ENCODE data around the gene WNT10A.

DNA sequence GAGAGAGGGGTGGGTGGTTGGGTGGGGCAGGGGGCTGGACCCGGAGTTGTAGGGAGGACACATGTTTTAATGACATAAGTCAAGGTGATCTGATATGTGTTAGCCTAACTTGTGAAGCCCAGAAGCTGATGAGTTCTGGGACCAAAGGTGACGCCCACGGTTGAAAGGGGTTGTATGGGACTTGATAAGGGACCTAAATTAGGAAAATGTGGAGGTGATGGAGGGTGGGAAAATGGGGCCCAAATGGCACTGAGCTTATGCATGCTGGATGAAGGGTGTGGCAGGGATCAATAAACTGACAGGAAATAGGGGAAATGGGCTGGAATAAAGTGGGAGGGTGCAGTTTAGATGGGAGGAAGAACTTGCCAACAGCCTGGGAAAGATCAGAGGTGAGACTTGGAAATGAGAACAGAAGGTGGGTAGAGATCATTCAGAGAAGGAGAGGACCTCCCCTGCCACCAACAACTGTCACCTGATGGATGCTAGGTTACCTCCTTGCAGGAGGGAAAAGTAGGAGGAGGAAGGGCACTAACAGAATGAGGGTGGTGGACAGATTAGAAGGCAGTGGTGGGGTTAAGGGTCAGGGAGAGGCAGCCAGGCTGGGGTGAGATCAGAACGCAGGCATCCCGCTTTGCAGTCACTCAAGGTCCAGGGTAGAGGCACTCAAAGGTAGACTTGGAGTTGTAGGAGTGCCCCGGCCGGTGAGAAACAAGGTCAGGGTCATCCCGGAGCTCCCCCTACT is 15.3 kb downstream of the WNT10A start:
- TF ChIP-seq, protein P1, sequence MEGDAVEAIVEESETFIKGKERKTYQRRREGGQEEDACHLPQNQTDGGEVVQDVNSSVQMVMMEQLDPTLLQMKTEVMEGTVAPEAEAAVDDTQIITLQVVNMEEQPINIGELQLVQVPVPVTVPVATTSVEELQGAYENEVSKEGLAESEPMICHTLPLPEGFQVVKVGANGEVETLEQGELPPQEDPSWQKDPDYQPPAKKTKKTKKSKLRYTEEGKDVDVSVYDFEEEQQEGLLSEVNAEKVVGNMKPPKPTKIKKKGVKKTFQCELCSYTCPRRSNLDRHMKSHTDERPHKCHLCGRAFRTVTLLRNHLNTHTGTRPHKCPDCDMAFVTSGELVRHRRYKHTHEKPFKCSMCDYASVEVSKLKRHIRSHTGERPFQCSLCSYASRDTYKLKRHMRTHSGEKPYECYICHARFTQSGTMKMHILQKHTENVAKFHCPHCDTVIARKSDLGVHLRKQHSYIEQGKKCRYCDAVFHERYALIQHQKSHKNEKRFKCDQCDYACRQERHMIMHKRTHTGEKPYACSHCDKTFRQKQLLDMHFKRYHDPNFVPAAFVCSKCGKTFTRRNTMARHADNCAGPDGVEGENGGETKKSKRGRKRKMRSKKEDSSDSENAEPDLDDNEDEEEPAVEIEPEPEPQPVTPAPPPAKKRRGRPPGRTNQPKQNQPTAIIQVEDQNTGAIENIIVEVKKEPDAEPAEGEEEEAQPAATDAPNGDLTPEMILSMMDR (IDR thresholded peaks at IDR 0.05 in 2 of 3, conservative IDR thresholded peaks at IDR 0.05 in 1 of 3; ENCODE audit: borderline replicate concordance in 1 of 3, insufficient read depth in 1 of 3, low read depth in 2 of 3, low read length in 2 of 3), result no peak
- TF ChIP-seq POLR2A (IDR thresholded peaks at IDR 0.05; ENCODE audit: borderline replicate concordance, extremely low read depth, insufficient read depth, insufficient read length), result no peak
